Omental fat pad (tissue), 4 donors: Measurements from ENCODE around the gene SFRP5. TPM values are rescaled to one million over a fixed set of nuclear protein-coding genes. Genes with fewer than 3 reads are reported as not detected.

Experiments used
- ATAC-seq: fragments of 150-250 bp; one replicate; pipeline ENCODE4 v1.9.1; 2016; ENCODE audit warnings: mild to moderate bottlenecking, moderate library complexity; ENCODE audit not compliant: low FRiP score
- DNase-seq: peaks from one replicate; pipeline ENCODE4 v3.0.0-alpha.2; 2019; ENCODE audit warnings: low spot score
- total RNA-seq, 4 donors: library from RNA; depleted of rRNA; stranded (reverse); fragments of >200 nt; gene quantifications; one replicate each; pipeline ENCODE4 v1.1.0, GENCODE V29; 2016
- TF ChIP-seq, protein P1 (sequence below), 3 donors: fragments of 450-650 bp; IDR thresholded peaks; one replicate each; pipeline ENCODE4 v1.5.1; 2016 to 2017; ENCODE audit warnings: antibody characterized with exemption in 3 of 3, mild to moderate bottlenecking in 3 of 3, moderate library complexity in 2 of 3

SFRP5 gene, protein sequence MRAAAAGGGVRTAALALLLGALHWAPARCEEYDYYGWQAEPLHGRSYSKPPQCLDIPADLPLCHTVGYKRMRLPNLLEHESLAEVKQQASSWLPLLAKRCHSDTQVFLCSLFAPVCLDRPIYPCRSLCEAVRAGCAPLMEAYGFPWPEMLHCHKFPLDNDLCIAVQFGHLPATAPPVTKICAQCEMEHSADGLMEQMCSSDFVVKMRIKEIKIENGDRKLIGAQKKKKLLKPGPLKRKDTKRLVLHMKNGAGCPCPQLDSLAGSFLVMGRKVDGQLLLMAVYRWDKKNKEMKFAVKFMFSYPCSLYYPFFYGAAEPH
- 1 to 10 TPM in 1 of 4 donors, under 1 TPM in 2, not detected in 1; 0.56 to 4.1 (median 0.60) TPM for total RNA-seq

DNA sequence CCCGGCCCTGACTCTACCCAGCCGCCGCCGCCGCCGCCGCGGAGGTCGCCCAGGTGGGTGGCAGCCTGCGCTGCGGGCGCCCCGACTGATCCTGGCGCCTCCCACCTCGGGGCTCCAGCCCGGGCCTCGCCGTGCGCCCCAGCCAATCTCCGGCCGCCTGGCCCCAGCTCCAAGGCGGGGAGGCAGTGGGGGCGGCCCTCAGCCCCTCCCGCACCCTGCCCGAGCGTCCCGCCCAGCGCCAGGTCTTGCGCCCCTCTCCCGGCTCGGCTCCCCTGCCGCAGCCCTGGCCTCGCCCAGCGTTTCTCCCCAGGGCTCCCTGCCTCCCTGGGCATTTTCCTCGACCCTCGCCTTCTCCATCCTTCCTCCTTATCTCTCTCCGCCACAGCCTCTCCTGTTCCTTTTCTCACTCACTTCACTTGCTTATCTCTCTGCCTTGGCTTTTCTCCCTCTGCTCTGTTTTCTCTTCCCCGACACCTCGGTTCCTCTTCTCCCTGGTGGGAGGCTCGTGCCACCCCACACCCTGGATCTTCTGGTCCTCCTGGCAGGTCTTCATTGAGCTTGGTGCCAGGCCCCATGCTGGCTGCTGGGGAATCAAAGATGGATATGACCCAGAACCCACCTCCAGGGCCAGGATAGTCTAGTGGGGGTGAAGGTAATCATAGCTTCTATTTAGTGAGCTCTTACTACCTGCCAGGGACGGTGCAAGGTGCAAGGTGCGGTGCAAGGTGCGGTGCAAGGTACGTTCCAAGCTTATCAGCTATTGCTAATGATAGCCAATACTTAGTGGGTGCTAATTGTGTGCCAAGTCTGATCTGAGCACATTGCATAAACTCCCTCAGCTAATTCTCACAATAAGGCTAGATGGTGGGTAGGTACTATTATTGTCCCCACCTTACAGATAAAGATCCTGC, at the start of gene SFRP5:
Gene SFRP5, minus strand, starts transcription at position 87 of the 911 bp plus-strand sequence. CDS start 166 bp downstream, outside the sequence.
- TF ChIP-seq, protein P1, sequence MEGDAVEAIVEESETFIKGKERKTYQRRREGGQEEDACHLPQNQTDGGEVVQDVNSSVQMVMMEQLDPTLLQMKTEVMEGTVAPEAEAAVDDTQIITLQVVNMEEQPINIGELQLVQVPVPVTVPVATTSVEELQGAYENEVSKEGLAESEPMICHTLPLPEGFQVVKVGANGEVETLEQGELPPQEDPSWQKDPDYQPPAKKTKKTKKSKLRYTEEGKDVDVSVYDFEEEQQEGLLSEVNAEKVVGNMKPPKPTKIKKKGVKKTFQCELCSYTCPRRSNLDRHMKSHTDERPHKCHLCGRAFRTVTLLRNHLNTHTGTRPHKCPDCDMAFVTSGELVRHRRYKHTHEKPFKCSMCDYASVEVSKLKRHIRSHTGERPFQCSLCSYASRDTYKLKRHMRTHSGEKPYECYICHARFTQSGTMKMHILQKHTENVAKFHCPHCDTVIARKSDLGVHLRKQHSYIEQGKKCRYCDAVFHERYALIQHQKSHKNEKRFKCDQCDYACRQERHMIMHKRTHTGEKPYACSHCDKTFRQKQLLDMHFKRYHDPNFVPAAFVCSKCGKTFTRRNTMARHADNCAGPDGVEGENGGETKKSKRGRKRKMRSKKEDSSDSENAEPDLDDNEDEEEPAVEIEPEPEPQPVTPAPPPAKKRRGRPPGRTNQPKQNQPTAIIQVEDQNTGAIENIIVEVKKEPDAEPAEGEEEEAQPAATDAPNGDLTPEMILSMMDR (IDR thresholded peaks at IDR 0.05): no peak
- no peak for ATAC-seq
- no peak for DNase-seq

DNA sequence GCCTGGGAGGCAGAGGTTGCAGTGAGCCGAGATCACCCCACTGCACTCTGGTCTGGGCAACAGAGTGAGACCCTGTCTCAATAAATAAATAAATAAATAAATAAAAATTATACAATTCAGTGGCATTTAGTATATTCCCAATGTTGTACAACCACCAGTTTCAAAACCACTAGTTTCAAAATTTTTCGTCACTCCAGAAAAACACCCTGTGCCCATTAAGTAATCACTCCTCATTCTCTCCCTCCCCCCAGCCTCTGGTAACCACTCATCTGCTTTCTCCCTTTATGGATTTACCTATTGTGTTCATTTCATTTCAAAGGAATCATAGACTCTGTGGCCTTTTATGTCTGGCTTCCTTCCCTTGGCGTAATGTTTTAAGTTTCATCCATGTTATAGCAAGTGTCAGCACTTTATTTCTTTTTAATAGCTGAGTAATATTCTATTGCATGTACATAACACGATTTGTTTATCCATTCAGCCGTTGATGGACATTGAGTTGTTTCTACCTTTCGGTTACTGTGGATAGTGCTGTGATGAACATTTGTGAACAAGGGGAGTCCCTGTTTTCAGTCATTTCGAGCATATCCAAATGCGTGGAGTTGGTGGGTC, 48.4 kb upstream of the SFRP5 start:
- TF ChIP-seq, protein P1 (IDR thresholded peaks at IDR 0.05): no peak
- DNase-seq (no peak), ATAC-seq (no peak)

DNA sequence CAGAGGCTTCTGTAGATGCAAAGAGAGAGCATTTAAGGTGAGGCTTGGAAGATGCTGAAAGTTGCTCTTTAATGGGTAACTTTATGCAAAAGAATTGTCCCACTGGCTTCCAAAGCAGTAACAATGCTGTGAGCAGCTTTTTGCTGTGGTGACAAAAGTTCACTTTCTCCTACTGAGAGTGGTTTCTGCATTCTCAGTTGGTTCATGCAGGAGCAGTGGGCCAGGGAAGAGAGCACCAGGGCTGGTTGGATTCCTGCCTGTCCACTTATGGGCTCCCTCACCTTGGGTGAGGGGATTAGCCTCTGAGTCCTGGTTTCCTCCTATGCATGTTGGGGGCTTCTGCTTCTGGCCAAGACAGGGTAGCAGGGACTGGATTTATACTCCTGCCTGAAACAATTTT, 46.8 kb upstream of the SFRP5 start:
- ATAC-seq (no peak), DNase-seq (no peak)
- TF ChIP-seq, protein P1 (IDR thresholded peaks at IDR 0.05): no peak

DNA sequence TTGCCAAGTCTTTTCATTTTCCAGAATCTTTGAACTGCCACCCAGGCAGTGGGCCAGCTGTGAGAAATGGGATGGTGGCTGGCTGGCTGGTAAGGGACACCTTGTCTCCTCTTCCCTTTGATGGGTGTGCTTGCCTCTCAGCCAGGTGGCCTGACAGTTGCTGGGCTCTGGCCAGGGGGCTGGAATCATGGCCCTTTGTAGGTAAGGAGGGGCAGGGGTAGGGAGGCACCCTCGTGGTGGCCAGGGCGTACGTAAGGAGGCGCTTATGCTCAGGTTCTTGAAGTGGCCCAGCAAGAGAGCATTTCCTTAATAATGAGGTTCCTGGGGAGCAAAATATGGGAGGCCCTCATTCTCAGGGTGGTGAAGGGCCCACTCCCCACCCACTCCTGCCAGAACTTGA, 44.8 kb upstream of the SFRP5 start:
- DNase-seq (no peak), ATAC-seq (no peak)
- TF ChIP-seq, protein P1 (IDR thresholded peaks at IDR 0.05): no peak

DNA sequence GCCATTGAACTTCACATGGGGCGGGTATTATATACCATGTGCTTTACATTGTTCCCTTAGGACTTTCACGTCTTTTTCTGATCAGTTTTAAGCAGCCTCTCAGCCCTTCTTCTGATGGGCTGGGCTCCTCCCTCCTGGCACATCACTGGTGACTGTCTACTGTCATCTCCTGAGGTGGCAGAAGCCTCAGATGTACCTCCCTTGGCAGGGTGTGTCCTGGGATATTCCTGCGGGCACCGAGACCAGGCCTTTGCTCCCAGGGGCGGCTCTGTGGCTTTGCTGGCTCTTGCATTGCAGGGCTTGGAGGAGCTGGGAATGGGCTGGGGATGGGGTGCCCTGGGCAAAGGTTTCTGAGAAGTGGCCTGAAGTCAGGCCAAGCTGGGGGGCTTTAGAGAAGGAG, 43.2 kb upstream of the SFRP5 start:
- no peak for ATAC-seq
- TF ChIP-seq, protein P1 (IDR thresholded peaks at IDR 0.05): no peak
- DNase-seq: no peak

DNA sequence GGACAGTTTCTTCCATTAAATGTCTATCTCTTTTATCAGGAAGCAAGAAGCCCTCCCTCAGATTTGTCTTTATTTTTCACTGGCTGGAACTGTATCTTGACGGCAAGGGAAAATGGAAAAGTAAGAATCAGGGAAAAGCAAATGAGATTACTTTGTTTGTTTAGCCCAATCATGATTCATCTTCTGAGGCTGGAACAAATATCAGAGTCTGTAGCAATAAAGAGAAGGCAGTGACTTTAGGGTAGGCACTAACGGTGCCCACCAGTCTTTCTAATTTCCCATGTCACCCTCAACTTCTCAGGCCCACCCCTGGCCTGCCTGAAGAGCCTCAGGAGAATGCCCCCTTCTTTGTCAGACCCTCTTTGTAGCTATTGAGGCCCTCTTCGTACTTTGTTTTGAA, 41.5 kb upstream of the SFRP5 start:
- TF ChIP-seq, protein P1 (IDR thresholded peaks at IDR 0.05): no peak
- no peak for DNase-seq
- ATAC-seq: no peak
